ENCODE results near the gene ADK. TPM values are rescaled to one million over a fixed set of nuclear protein-coding genes. Genes with fewer than 3 reads are reported as not detected.

ADK gene
- total RNA-seq, 1 donor from 2014 or later, result 47.0 TPM

- Mint-ChIP-seq H3K9me3 (ENCODE audit: unreplicated experiment) (no peaks in the 10 kb centered on the region), H3K4me1 (ENCODE audit: unreplicated experiment) (peaks cover 4% of the 10 kb centered on the region), H3K36me3 (ENCODE audit: unreplicated experiment) (peaks cover 13% of the 10 kb centered on the region), H3K4me3 (ENCODE audit: unreplicated experiment) (no peak overlapping the region), H3K27ac (ENCODE audit: unreplicated experiment) (no peak overlapping the region), H3K27me3 (ENCODE audit: unreplicated experiment) (no peaks in the 10 kb centered on the region)
- no peak for DNase-seq (ENCODE audit: extremely low spot score, unreplicated experiment)
- TF ChIP-seq CTCF (IDR thresholded peaks at IDR 0.05), result no peak
Measured at GRCh38 chr10:74596713-74597112, 445.7 kb downstream of the ADK start.

GRCh38 chr10:74598891-74599566, 448.0 kb downstream of the ADK start:
- H3K4me1 Mint-ChIP-seq (ENCODE audit: unreplicated experiment), result peaks cover 2% of the 10 kb centered on the region
- no peaks in the 10 kb centered on the region for H3K27me3 Mint-ChIP-seq (ENCODE audit: unreplicated experiment)
- H3K36me3 Mint-ChIP-seq (ENCODE audit: unreplicated experiment), result peaks cover 22% of the 10 kb centered on the region
- no peak overlapping the region for H3K4me3 Mint-ChIP-seq (ENCODE audit: unreplicated experiment)
- no peak for TF ChIP-seq CTCF (IDR thresholded peaks at IDR 0.05)
- DNase-seq (ENCODE audit: extremely low spot score, unreplicated experiment), result no peak
- H3K9me3 Mint-ChIP-seq (ENCODE audit: unreplicated experiment), result no peaks in the 10 kb centered on the region
- H3K27ac Mint-ChIP-seq (ENCODE audit: unreplicated experiment), result no peak overlapping the region

- no peak for DNase-seq (ENCODE audit: extremely low spot score, unreplicated experiment)
- H3K4me3 Mint-ChIP-seq (ENCODE audit: unreplicated experiment), result no peak overlapping the region
- H3K27ac Mint-ChIP-seq (ENCODE audit: unreplicated experiment), result no peak overlapping the region
- no peaks in the 10 kb centered on the region for H3K27me3 Mint-ChIP-seq (ENCODE audit: unreplicated experiment)
- H3K36me3 Mint-ChIP-seq (ENCODE audit: unreplicated experiment), result peaks cover 24% of the 10 kb centered on the region
- H3K9me3 Mint-ChIP-seq (ENCODE audit: unreplicated experiment), result no peaks in the 10 kb centered on the region
- peaks cover 2% of the 10 kb centered on the region for H3K4me1 Mint-ChIP-seq (ENCODE audit: unreplicated experiment)
- TF ChIP-seq CTCF (IDR thresholded peaks at IDR 0.05), result no peak
Measured at GRCh38 chr10:74599672-74600071, 448.7 kb downstream of the ADK start.

- TF ChIP-seq CTCF (IDR thresholded peaks at IDR 0.05), result no peak
- Mint-ChIP-seq H3K4me1 (ENCODE audit: unreplicated experiment) (peaks cover 2% of the 10 kb centered on the region), H3K9me3 (ENCODE audit: unreplicated experiment) (no peaks in the 10 kb centered on the region), H3K27me3 (ENCODE audit: unreplicated experiment) (no peaks in the 10 kb centered on the region), H3K36me3 (ENCODE audit: unreplicated experiment) (peaks cover 26% of the 10 kb centered on the region), H3K4me3 (ENCODE audit: unreplicated experiment) (no peak overlapping the region), H3K27ac (ENCODE audit: unreplicated experiment) (no peak overlapping the region)
- no peak for DNase-seq (ENCODE audit: extremely low spot score, unreplicated experiment)
Measured at GRCh38 chr10:74600170-74600569, 449.1 kb downstream of the ADK start.

- peaks cover 2% of the 10 kb centered on the region for H3K4me1 Mint-ChIP-seq (ENCODE audit: unreplicated experiment)
Measured at GRCh38 chr10:74602576-74602975, 451.6 kb downstream of the ADK start.

More at GRCh38 chr10:74602576-74602975, 451.6 kb downstream of the ADK start:
- Mint-ChIP-seq H3K27ac (ENCODE audit: unreplicated experiment) (no peak overlapping the region), H3K36me3 (ENCODE audit: unreplicated experiment) (peaks cover 30% of the 10 kb centered on the region), H3K9me3 (ENCODE audit: unreplicated experiment) (peaks cover 2% of the 10 kb centered on the region), H3K27me3 (ENCODE audit: unreplicated experiment) (no peaks in the 10 kb centered on the region), H3K4me3 (ENCODE audit: unreplicated experiment) (no peak overlapping the region)
- TF ChIP-seq CTCF (IDR thresholded peaks at IDR 0.05), result no peak
- no peak for DNase-seq (ENCODE audit: extremely low spot score, unreplicated experiment)
